ENCODE results near the gene CA10. TPM values are rescaled to one million over a fixed set of nuclear protein-coding genes. Genes with fewer than 3 reads are reported as not detected.

Gene CA10
- polyA plus RNA-seq, 1 donor (not counting 4 experiments of a cell fraction or from before 2014, with no cell fraction given), result 2.9 TPM

GRCh38 chr17:51740531-51740930, 418.0 kb downstream of the CA10 start:
- dilution Hi-C loops (cut with MboI; ENCODE audit: extremely low pct_ligation_motif_present, low sequenced_read_pairs), result no loop called here

GRCh38 chr17:51739245-51739886, 419.1 kb downstream of the CA10 start:
- Histone ChIP-seq H3K36me3 (ENCODE audit: control insufficient read depth in 2 of 2, extremely low read depth in 1 of 2, insufficient read depth in 2 of 2, low read length in 2 of 2) (no peaks in the 10 kb centered on the region), H3K27me3 (ENCODE audit: control insufficient read depth, extremely low read depth, insufficient read depth, low read length) (no peaks in the 10 kb centered on the region)
- DNase-seq (ENCODE audit: low read depth, low spot score), result no peak

More at GRCh38 chr17:51740531-51740930, 418.0 kb downstream of the CA10 start:
- no peak overlapping the region for H3K9ac ChIP-seq (ENCODE audit: control insufficient read depth, extremely low read depth, insufficient read depth, low read length)
- no peaks in the 10 kb centered on the region for H4K20me1 ChIP-seq (ENCODE audit: control insufficient read depth, extremely low read depth, insufficient read depth, low read length)
- no peaks in the 10 kb centered on the region for H3K36me3 ChIP-seq (ENCODE audit: control insufficient read depth in 2 of 2, extremely low read depth in 1 of 2, insufficient read depth in 2 of 2, low read length in 2 of 2)
- DNase-seq (ENCODE audit: low read depth, low spot score), result no peak
- H3K4me2 ChIP-seq (ENCODE audit: control insufficient read depth, extremely low read depth, insufficient read depth, low read depth, low read length), result no peak overlapping the region
- peaks cover under 1% of the 10 kb centered on the region for H3K4me1 ChIP-seq (ENCODE audit: control insufficient read depth, extremely low read depth, insufficient read depth, low read length)
- H3K9me3 ChIP-seq (ENCODE audit: control insufficient read depth, low read depth, low read length), result no peaks in the 10 kb centered on the region
- no peaks in the 10 kb centered on the region for H3K79me2 ChIP-seq (ENCODE audit: control insufficient read depth, insufficient read depth, low read length)
- H3K9me1 ChIP-seq (ENCODE audit: control insufficient read depth, extremely low read depth, insufficient read depth, low read length), result no peaks in the 10 kb centered on the region
- no peak overlapping the region for H2AFZ ChIP-seq (ENCODE audit: control insufficient read depth, low read length)
- H3K27ac ChIP-seq (ENCODE audit: control insufficient read depth, insufficient read depth, low read length), result no peak overlapping the region
- TF ChIP-seq, protein P1, sequence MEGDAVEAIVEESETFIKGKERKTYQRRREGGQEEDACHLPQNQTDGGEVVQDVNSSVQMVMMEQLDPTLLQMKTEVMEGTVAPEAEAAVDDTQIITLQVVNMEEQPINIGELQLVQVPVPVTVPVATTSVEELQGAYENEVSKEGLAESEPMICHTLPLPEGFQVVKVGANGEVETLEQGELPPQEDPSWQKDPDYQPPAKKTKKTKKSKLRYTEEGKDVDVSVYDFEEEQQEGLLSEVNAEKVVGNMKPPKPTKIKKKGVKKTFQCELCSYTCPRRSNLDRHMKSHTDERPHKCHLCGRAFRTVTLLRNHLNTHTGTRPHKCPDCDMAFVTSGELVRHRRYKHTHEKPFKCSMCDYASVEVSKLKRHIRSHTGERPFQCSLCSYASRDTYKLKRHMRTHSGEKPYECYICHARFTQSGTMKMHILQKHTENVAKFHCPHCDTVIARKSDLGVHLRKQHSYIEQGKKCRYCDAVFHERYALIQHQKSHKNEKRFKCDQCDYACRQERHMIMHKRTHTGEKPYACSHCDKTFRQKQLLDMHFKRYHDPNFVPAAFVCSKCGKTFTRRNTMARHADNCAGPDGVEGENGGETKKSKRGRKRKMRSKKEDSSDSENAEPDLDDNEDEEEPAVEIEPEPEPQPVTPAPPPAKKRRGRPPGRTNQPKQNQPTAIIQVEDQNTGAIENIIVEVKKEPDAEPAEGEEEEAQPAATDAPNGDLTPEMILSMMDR (optimal IDR thresholded peaks at IDR 0.05 in 1 of 3, IDR thresholded peaks at IDR 0.05 in 1 of 3, conservative IDR thresholded peaks at IDR 0.05 in 1 of 3; ENCODE audit: extremely low read depth in 1 of 3, insufficient read depth in 2 of 3, low read length in 3 of 3), result no peak
- TF ChIP-seq EZH2 (IDR thresholded peaks at IDR 0.05; ENCODE audit: low read length), result no peak
- H3K27me3 ChIP-seq (ENCODE audit: control insufficient read depth, extremely low read depth, insufficient read depth, low read length), result no peaks in the 10 kb centered on the region
- H3K4me3 ChIP-seq (ENCODE audit: control insufficient read depth in 2 of 3, extremely low read depth in 1 of 3, insufficient read depth in 2 of 3, low read depth in 1 of 3, low read length in 3 of 3), result no peak overlapping the region
- no peak for FAIRE-seq

More at GRCh38 chr17:51739245-51739886, 419.1 kb downstream of the CA10 start:
- H3K9me3 ChIP-seq (ENCODE audit: control insufficient read depth, low read depth, low read length), result no peaks in the 10 kb centered on the region
- H3K4me1 ChIP-seq (ENCODE audit: control insufficient read depth, extremely low read depth, insufficient read depth, low read length), result no peaks in the 10 kb centered on the region
- H3K9me1 ChIP-seq (ENCODE audit: control insufficient read depth, extremely low read depth, insufficient read depth, low read length), result no peaks in the 10 kb centered on the region
- H3K79me2 ChIP-seq (ENCODE audit: control insufficient read depth, insufficient read depth, low read length), result no peaks in the 10 kb centered on the region
- no peak for FAIRE-seq
- no peak overlapping the region for H3K27ac ChIP-seq (ENCODE audit: control insufficient read depth, insufficient read depth, low read length)
- H3K4me3 ChIP-seq (ENCODE audit: control insufficient read depth in 2 of 3, extremely low read depth in 1 of 3, insufficient read depth in 2 of 3, low read depth in 1 of 3, low read length in 3 of 3), result no peak overlapping the region
- no peak overlapping the region for H2AFZ ChIP-seq (ENCODE audit: control insufficient read depth, low read length)
- dilution Hi-C loops (cut with MboI; ENCODE audit: extremely low pct_ligation_motif_present, low sequenced_read_pairs), result no loop called here
- TF ChIP-seq EZH2 (IDR thresholded peaks at IDR 0.05; ENCODE audit: low read length), result no peak
- TF ChIP-seq, protein P1 (optimal IDR thresholded peaks at IDR 0.05 in 1 of 3, IDR thresholded peaks at IDR 0.05 in 1 of 3, conservative IDR thresholded peaks at IDR 0.05 in 1 of 3; ENCODE audit: extremely low read depth in 1 of 3, insufficient read depth in 2 of 3, low read length in 3 of 3), result no peak
- no peaks in the 10 kb centered on the region for H4K20me1 ChIP-seq (ENCODE audit: control insufficient read depth, extremely low read depth, insufficient read depth, low read length)
- no peak overlapping the region for H3K4me2 ChIP-seq (ENCODE audit: control insufficient read depth, extremely low read depth, insufficient read depth, low read depth, low read length)
- no peak overlapping the region for H3K9ac ChIP-seq (ENCODE audit: control insufficient read depth, extremely low read depth, insufficient read depth, low read length)

All from keratinocyte (primary cell).